ENCODE results near the gene FBXW8.

DNA sequence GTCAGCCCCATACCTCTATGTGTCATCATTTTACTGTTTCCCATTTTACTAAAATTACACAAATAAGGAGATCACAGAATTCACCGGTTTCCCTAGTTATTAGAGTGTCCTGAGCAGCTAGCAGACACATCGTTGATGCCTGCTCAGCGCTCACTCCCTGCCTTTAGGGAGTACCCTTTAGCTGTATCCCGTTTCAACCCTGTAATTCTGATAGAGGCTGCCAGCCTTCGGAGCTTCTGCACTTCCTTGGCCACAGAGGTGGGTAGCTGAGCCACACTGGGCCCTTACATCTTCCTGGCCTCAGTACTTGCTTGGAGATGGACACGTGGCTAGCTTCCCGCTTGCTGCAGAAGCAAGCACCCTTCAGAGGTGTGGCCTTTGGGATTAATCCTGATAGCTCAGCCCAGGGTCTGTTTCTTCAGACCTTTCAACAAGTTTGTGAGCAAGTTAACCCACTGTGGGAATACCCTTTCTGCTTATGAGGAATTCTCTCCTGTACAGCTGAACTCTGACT lies 14.3 kb upstream of the FBXW8 start:
- TF ChIP-seq, protein P1, sequence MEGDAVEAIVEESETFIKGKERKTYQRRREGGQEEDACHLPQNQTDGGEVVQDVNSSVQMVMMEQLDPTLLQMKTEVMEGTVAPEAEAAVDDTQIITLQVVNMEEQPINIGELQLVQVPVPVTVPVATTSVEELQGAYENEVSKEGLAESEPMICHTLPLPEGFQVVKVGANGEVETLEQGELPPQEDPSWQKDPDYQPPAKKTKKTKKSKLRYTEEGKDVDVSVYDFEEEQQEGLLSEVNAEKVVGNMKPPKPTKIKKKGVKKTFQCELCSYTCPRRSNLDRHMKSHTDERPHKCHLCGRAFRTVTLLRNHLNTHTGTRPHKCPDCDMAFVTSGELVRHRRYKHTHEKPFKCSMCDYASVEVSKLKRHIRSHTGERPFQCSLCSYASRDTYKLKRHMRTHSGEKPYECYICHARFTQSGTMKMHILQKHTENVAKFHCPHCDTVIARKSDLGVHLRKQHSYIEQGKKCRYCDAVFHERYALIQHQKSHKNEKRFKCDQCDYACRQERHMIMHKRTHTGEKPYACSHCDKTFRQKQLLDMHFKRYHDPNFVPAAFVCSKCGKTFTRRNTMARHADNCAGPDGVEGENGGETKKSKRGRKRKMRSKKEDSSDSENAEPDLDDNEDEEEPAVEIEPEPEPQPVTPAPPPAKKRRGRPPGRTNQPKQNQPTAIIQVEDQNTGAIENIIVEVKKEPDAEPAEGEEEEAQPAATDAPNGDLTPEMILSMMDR (conservative IDR thresholded peaks at IDR 0.05 in 1 of 2, IDR thresholded peaks at IDR 0.05 in 1 of 2; ENCODE audit: extremely low read depth in 1 of 2, insufficient read depth in 1 of 2, low read depth in 1 of 2, low read length in 2 of 2): no peak
- TF ChIP-seq EZH2 (IDR thresholded peaks at IDR 0.05; ENCODE audit: borderline replicate concordance, low read length): no peak

Measured in mammary epithelial cell (primary cell).